IMR-90 (cell line): ENCODE measurements around the gene HEPHL1.

ENCODE experiments used
- CTCF ChIP-seq: conservative IDR thresholded peaks from 2 replicates; pipeline ENCODE4 v1.5.1; 2012; ENCODE audit warnings: mild to moderate bottlenecking, low read depth, low read length, improper control_type of control experiment
- MXI1 ChIP-seq: IDR thresholded peaks from 2 replicates; pipeline ENCODE4 v1.6.1; 2012; ENCODE audit warnings: low read depth, mild to moderate bottlenecking, low read length, moderate library complexity, borderline replicate concordance
- POLR2A ChIP-seq: IDR thresholded peaks from 2 replicates; pipeline ENCODE4 v1.6.1; 2012; ENCODE audit warnings: mild to moderate bottlenecking, low read depth, low read length
- RFX5 ChIP-seq: IDR thresholded peaks from 2 replicates; pipeline ENCODE4 v1.8.0; 2012; ENCODE audit warnings: low read depth, mild to moderate bottlenecking, low read length, moderate library complexity
- USF2 ChIP-seq: fragments of 150-350 bp; IDR thresholded peaks from 2 replicates; pipeline ENCODE4 v1.6.1; 2017; ENCODE audit warnings: mild to moderate bottlenecking, antibody characterized with exemption, low read length, low read depth

- TF ChIP-seq USF2 (no peak), MXI1 (no peak), CTCF (no peak), POLR2A (no peak), RFX5 (no peak)
Measured at GRCh38 chr11:94150056-94150455, 128.9 kb downstream of the HEPHL1 start.
